Caco-2 (cell line): ENCODE results near the gene TMX4. TPM values are rescaled to one million over a fixed set of nuclear protein-coding genes. Genes with fewer than 3 reads are reported as not detected.
A peak's percentile ranks its signal among the peaks of the same experiment; 100 is the strongest.

Experiments
- Bru-seq: library from RNA; stranded (reverse); fragments of 400-500 nt; gene quantifications from one replicate; lab custom pipeline; 2021; lab: Mats Ljungman, UMichigan
- BruChase-seq, 2 experiments: library from RNA; stranded (reverse); fragments of 400-500 nt; gene quantifications; one replicate each; lab custom pipeline; 2021; lab: Mats Ljungman, UMichigan
- BruUV-seq: library from RNA; stranded (reverse); fragments of 400-500 nt; replicated peaks from 2 replicates; lab custom pipeline; 2021; lab: Mats Ljungman, UMichigan
- CTCF ChIA-PET: fragments of 300-600 bp; sonication (Branson Sonifier 250); formaldehyde crosslinking; loops from one replicate; lab custom pipeline; 2022; ENCODE audit warnings: antibody characterized with exemption; lab: Charles Lee
- POLR2A ChIA-PET: fragments of 300-600 bp; sonication (Branson Sonifier 250); formaldehyde crosslinking; loops from one replicate; lab custom pipeline; 2022; ENCODE audit warnings: antibody characterized with exemption; lab: Charles Lee
- DNase-seq, 2 experiments: peaks; one replicate each; pipeline versions ENCODE4 v3.0.0 to v3.0.0-alpha.2; 2020 to 2022
- H3K27me3 ChIP-seq: replicated peaks from 2 replicates; pipeline ENCODE4 v1.6.0; 2011; ENCODE audit warnings: low read length; ENCODE audit not compliant: control insufficient read depth, insufficient read depth
- H3K36me3 ChIP-seq: 2 replicates; pipeline ENCODE4 v1.5.1; 2011; ENCODE audit warnings: low read length; ENCODE audit not compliant: control insufficient read depth, insufficient read depth
- H3K4me1 ChIP-seq: fragments of 250-450 bp; sonication (Bioruptor Pico); 2 replicates; pipeline ENCODE4 v1.5.1; 2020; ENCODE audit warnings: mild to moderate bottlenecking
- H3K4me3 ChIP-seq: 2 replicates; pipeline ENCODE4 v1.5.1; 2011; ENCODE audit warnings: low read depth, mild to moderate bottlenecking, control low read depth, low read length
- H3K9me3 ChIP-seq: fragments of 250-450 bp; sonication (Bioruptor Pico); 2 replicates; pipeline ENCODE4 v1.5.1; 2020; ENCODE audit warnings: mild to moderate bottlenecking, moderate library complexity
- H3K27ac Mint-ChIP-seq: one replicate; pipeline ENCODE4 v1.8.0; 2022; ENCODE audit warnings: mixed read lengths; ENCODE audit not compliant: unreplicated experiment
- H3K27me3 Mint-ChIP-seq: one replicate; pipeline ENCODE4 v1.8.0; 2022; ENCODE audit warnings: mixed read lengths; ENCODE audit not compliant: insufficient read depth, unreplicated experiment
- H3K36me3 Mint-ChIP-seq: one replicate; pipeline ENCODE4 v1.8.0; 2022; ENCODE audit warnings: mild to moderate bottlenecking, mixed read lengths; ENCODE audit not compliant: insufficient read depth, unreplicated experiment
- H3K4me1 Mint-ChIP-seq: one replicate; pipeline ENCODE4 v1.8.0; 2022; ENCODE audit warnings: low read depth, mixed read lengths; ENCODE audit not compliant: unreplicated experiment
- H3K4me3 Mint-ChIP-seq: one replicate; pipeline ENCODE4 v1.8.0; 2022; ENCODE audit warnings: mild to moderate bottlenecking, moderate library complexity, mixed read lengths; ENCODE audit not compliant: unreplicated experiment
- H3K9me3 Mint-ChIP-seq: one replicate; pipeline ENCODE4 v1.8.0; 2022; ENCODE audit warnings: mixed read lengths; ENCODE audit not compliant: unreplicated experiment
- CTCF ChIP-seq, 2 experiments: fragments of 200-600 bp in 1 of 2; IDR thresholded peaks; 1 replicate in 1 of 2; 2 replicates in 1 of 2; pipeline versions ENCODE4 v1.5.1 to v1.8.0; 2011 to 2022; ENCODE audit warnings: antibody characterized with exemption in 1 of 2, control low read depth in 1 of 2, inconsistent platforms in 1 of 2, low read depth in 1 of 2, low read length in 1 of 2, mild to moderate bottlenecking in 1 of 2, moderate library complexity in 1 of 2; ENCODE audit not compliant: insufficient read depth in 1 of 2, severe bottlenecking in 1 of 2, unreplicated experiment in 1 of 2
- intact Hi-C: fragments of 100-400 bp; cut with micrococcal nuclease; formaldehyde crosslinking; loops from one replicate; pipeline ENCODE4 v1.10.0; 2022; ENCODE audit not compliant: unreplicated experiment
- long read RNA-seq: library from polyadenylated mRNA; stranded (forward); transcript quantifications from one replicate; pipeline ENCODE4 v2.0.0, GENCODE V29; 2022
- total RNA-seq: library from RNA; stranded (reverse); gene quantifications from 2 replicates; pipeline ENCODE4 v1.2.3, GENCODE V29; 2022

The TMX4 gene
- total RNA-seq: 13.6 and 17.0 TPM in 2 replicates
- Bru-seq, nascent RNA: percentile 65 among the genes with signal in this experiment
- percentile 65 among the genes with signal in this experiment for BruChase-seq, experiment 1, labeled RNA remaining after a 2-hour chase
- BruChase-seq, experiment 2, labeled RNA remaining after a 6-hour chase: percentile 82 among the genes with signal in this experiment
- long read RNA-seq, full-length matches to known transcripts: 20 of 23 reads
- long read RNA-seq, partial matches to known transcripts: 2 of 23 reads
- long read RNA-seq, other reads (novel, unspliced or antisense): 1 of 23 reads

- Mint-ChIP-seq H3K36me3 (no peaks in the 10 kb centered on the region), H3K27me3 (no peaks in the 10 kb centered on the region), H3K27ac (peak within 1 kb of the TSS; percentile 15), H3K4me3 (peak within 1 kb of the TSS; percentile 77), H3K9me3 (no peaks in the 10 kb centered on the region), H3K4me1 (no peaks in the 10 kb centered on the region)
- Histone ChIP-seq H3K4me3 (peak within 1 kb of the TSS; percentile 93), H3K36me3 (no peaks in the 10 kb centered on the region), H3K4me1 (peaks cover 4% of the 10 kb centered on the region; the same call in 1 of the 2 replicates), H3K27me3 (no peaks in the 10 kb centered on the region; the same call in 1 of the 2 replicates), H3K9me3 (no peaks in the 10 kb centered on the region)
- POLR2A ChIA-PET: no interaction called here
- intact Hi-C loops: loop anchor here (1.0 kb wide), 2 partner anchors 9 to 54 kb away; no protein-coding TSS in a partner anchor
- DNase-seq: peak; percentile 97 to 98
- BruUV-seq: no TSS peak
- peak; percentile 24 to 42 for TF ChIP-seq CTCF (IDR thresholded peaks at IDR 0.05; ENCODE audit: insufficient read depth in 1 of 2, low read depth in 1 of 2, low read length in 1 of 2, severe bottlenecking in 1 of 2, unreplicated experiment in 1 of 2)
- CTCF ChIA-PET: no interaction called here
Observed at GRCh38 chr20:8019246-8019997, at the start of gene TMX4. TMX4 (minus strand) TSS chr20:8019761; CDS start chr20:8019613, 148 bp downstream.

GRCh38 chr20:8067082-8067481 lies 47.5 kb upstream of the TMX4 start:
- intact Hi-C loops: no loop called here
- CTCF ChIA-PET: interaction anchor here (0.9 kb wide), 1 partner anchor 15 kb away, joined by 3 read pairs; no protein-coding TSS in a partner anchor
- POLR2A ChIA-PET: no interaction called here
- Mint-ChIP-seq H3K4me3 (no peak overlapping the region), H3K27ac (no peak overlapping the region), H3K36me3 (no peaks in the 10 kb centered on the region), H3K27me3 (no peaks in the 10 kb centered on the region), H3K9me3 (no peaks in the 10 kb centered on the region), H3K4me1 (peaks cover 5% of the 10 kb centered on the region)
- Histone ChIP-seq H3K4me1 (no peaks in the 10 kb centered on the region), H3K36me3 (no peaks in the 10 kb centered on the region), H3K27me3 (no peaks in the 10 kb centered on the region), H3K4me3 (no peak overlapping the region), H3K9me3 (no peaks in the 10 kb centered on the region)
- no peak for TF ChIP-seq CTCF (IDR thresholded peaks at IDR 0.05; ENCODE audit: insufficient read depth in 1 of 2, low read depth in 1 of 2, low read length in 1 of 2, severe bottlenecking in 1 of 2, unreplicated experiment in 1 of 2)
- no peak for DNase-seq
- no TSS peak for BruUV-seq

GRCh38 chr20:8066662-8067061 lies 47.1 kb upstream of the TMX4 start:
- TF ChIP-seq CTCF (IDR thresholded peaks at IDR 0.05; ENCODE audit: insufficient read depth in 1 of 2, low read depth in 1 of 2, low read length in 1 of 2, severe bottlenecking in 1 of 2, unreplicated experiment in 1 of 2): no peak
- H3K4me3 ChIP-seq: no peak overlapping the region
- intact Hi-C loops: no loop called here
- Mint-ChIP-seq H3K4me3 (no peak overlapping the region), H3K36me3 (no peaks in the 10 kb centered on the region), H3K27me3 (no peaks in the 10 kb centered on the region), H3K27ac (no peak overlapping the region), H3K9me3 (no peaks in the 10 kb centered on the region), H3K4me1 (peaks cover 5% of the 10 kb centered on the region)
- H3K4me1 ChIP-seq: no peaks in the 10 kb centered on the region
- no peaks in the 10 kb centered on the region for H3K36me3 ChIP-seq
- POLR2A ChIA-PET: no interaction called here
- H3K9me3 ChIP-seq: no peaks in the 10 kb centered on the region
- no peaks in the 10 kb centered on the region for H3K27me3 ChIP-seq
- no TSS peak for BruUV-seq
- DNase-seq: no peak
- CTCF ChIA-PET: interaction anchor here (0.9 kb wide), 1 partner anchor 15 kb away, joined by 3 read pairs; no protein-coding TSS in a partner anchor
